Neutrophil (primary cell): ENCODE measurements around the gene CEP250.
"Not testable (repeated sequence)": the region's sequence is repeated elsewhere in the genome, so short reads cannot be mapped to it uniquely, and the experiment has no call there.

Experiments
- H3K27ac ChIP-seq: fragments of 200-600 bp; sonication (generic); 2 replicates; pipeline ENCODE4 v1.5.1; 2016; ENCODE audit warnings: mild to moderate bottlenecking, moderate library complexity
- H3K27me3 ChIP-seq: fragments of 200-600 bp; sonication (generic); 2 replicates; pipeline ENCODE4 v1.6.0; 2016; ENCODE audit warnings: mild to moderate bottlenecking
- H3K36me3 ChIP-seq: fragments of 200-600 bp; sonication (generic); 2 replicates; pipeline ENCODE4 v1.5.1; 2017
- H3K4me1 ChIP-seq, 2 experiments: fragments of 200-600 bp in 1 of 2; sonication (generic) in 1 of 2; 1 replicate in 1 of 2; 2 replicates in 1 of 2; pipeline versions ENCODE4 v1.5.1 to v1.6.1; 2013 to 2016; ENCODE audit warnings: low read depth in 1 of 2, low read length in 1 of 2, mild to moderate bottlenecking in 1 of 2, moderate library complexity in 1 of 2; ENCODE audit not compliant: control insufficient read depth in 1 of 2, insufficient read depth in 1 of 2
- H3K4me3 ChIP-seq, 2 experiments: fragments of 200-600 bp in 1 of 2; sonication (generic) in 1 of 2; 1 replicate in 1 of 2; 2 replicates in 1 of 2; pipeline ENCODE4 v1.5.1; 2013 to 2016; ENCODE audit warnings: low read depth in 1 of 2, low read length in 1 of 2, mild to moderate bottlenecking in 1 of 2, moderate library complexity in 1 of 2
- H3K9me3 ChIP-seq: fragments of 200-600 bp; sonication (generic); 2 replicates; pipeline ENCODE4 v1.5.1; 2016
- TF ChIP-seq, protein P1 (sequence below): fragments of 200-600 bp; sonication (generic); IDR thresholded peaks from 2 replicates; pipeline ENCODE4 v1.5.1; 2016; ENCODE audit warnings: antibody characterized with exemption

The CEP250 gene

DNA sequence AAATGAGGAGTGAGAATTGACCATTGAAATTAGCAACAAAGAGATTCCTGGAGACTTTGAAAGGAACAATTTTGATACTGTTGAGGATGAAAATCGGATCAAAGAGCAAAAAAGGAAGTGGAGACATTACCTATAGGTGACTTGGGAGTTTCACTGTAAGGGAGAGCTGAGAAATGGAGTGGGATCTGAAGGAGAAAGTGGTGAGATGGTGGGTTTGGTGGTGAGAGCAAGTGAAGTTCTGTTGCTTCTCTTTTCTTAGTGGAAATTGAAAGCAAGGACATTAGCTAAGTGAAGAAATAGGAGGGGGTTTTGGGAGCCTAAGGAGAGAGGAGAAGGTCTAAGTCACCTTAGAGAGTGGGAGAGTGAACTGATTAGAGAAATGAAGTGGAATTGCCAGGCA, 90.7 kb downstream of the CEP250 start:
- TF ChIP-seq, protein P1, sequence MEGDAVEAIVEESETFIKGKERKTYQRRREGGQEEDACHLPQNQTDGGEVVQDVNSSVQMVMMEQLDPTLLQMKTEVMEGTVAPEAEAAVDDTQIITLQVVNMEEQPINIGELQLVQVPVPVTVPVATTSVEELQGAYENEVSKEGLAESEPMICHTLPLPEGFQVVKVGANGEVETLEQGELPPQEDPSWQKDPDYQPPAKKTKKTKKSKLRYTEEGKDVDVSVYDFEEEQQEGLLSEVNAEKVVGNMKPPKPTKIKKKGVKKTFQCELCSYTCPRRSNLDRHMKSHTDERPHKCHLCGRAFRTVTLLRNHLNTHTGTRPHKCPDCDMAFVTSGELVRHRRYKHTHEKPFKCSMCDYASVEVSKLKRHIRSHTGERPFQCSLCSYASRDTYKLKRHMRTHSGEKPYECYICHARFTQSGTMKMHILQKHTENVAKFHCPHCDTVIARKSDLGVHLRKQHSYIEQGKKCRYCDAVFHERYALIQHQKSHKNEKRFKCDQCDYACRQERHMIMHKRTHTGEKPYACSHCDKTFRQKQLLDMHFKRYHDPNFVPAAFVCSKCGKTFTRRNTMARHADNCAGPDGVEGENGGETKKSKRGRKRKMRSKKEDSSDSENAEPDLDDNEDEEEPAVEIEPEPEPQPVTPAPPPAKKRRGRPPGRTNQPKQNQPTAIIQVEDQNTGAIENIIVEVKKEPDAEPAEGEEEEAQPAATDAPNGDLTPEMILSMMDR, result no peak
- H3K4me1 ChIP-seq, result peaks cover 6 to 11% of the 10 kb centered on the region in 2 experiments
- peaks cover 37% of the 10 kb centered on the region for H3K36me3 ChIP-seq
- no peaks in the 10 kb centered on the region for H3K9me3 ChIP-seq
- H3K27me3 ChIP-seq, result no peaks in the 10 kb centered on the region
- no peak overlapping the region for H3K27ac ChIP-seq
- no peak overlapping the region for H3K4me3 ChIP-seq

DNA sequence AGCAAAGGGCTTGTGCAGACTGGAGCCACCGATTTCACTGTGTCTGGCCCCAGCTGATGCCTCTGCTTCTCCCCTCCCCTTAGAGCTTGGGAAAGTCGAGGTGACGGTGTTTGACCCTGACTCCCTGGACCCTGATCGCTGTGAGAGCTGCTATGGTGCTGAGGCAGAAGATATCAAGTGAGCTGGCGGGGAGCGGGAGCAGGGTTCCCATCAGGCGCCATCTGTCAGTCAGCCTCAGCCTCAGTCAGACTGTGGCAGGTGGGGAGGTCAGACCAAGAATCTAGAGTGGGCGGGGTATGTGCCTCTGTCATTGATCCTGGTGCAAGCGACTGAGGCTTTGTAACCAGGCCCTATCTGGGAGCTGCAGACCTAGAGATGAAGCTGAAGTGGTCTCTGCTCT, 91.9 kb downstream of the CEP250 start:
- TF ChIP-seq, protein P1, result no peak
- peaks cover 49% of the 10 kb centered on the region for H3K36me3 ChIP-seq
- no peaks in the 10 kb centered on the region for H3K9me3 ChIP-seq
- no peak overlapping the region for H3K4me3 ChIP-seq
- no peak overlapping the region for H3K27ac ChIP-seq
- no peaks in the 10 kb centered on the region for H3K27me3 ChIP-seq
- H3K4me1 ChIP-seq, result peaks cover 0 to 4% of the 10 kb centered on the region in 2 experiments

DNA sequence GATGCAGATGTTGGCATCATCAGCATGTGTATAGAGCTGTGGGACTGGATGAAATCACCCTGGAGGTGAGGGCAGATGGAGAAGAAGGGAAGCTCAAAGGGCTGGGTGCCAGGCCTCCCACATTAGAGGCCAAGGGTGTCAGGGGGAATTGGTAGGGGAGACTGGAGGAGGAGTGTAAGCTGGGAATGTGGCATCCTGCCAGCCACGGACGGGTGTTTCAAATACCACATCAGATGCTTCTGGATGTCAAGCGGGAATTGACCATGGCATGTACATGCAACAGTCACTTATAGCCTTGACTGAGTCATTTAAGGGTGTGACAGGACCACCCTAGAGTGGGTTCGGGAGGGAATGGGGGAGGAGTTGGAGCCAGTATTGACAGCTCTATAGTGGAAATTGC, 96.1 kb downstream of the CEP250 start:
- TF ChIP-seq, protein P1, result no peak
- H3K9me3 ChIP-seq, result no peaks in the 10 kb centered on the region
- no peaks in the 10 kb centered on the region for H3K4me1 ChIP-seq
- no peak overlapping the region for H3K27ac ChIP-seq
- H3K27me3 ChIP-seq, result no peaks in the 10 kb centered on the region
- no peak overlapping the region for H3K4me3 ChIP-seq
- H3K36me3 ChIP-seq, result peaks cover 85% of the 10 kb centered on the region

- no peak overlapping the region for H3K27ac ChIP-seq
- no peaks in the 10 kb centered on the region for H3K27me3 ChIP-seq
- H3K9me3 ChIP-seq, result no peaks in the 10 kb centered on the region
- TF ChIP-seq, protein P1, result no peak
- peaks cover 91% of the 10 kb centered on the region for H3K36me3 ChIP-seq
- H3K4me1 ChIP-seq, result no peaks in the 10 kb centered on the region
- H3K4me3 ChIP-seq, result no peak overlapping the region
These were observed 97.5 kb downstream of the CEP250 start for GRCh38 chr20:35552914-35553313.

- not testable (repeated sequence) for H3K9me3 ChIP-seq, H3K27ac ChIP-seq, H3K4me3 ChIP-seq, H3K4me1 ChIP-seq, H3K27me3 ChIP-seq
- peaks cover 88% of the 10 kb centered on the region for H3K36me3 ChIP-seq
These were observed 100.1 kb downstream of the CEP250 start for GRCh38 chr20:35555461-35555860.

DNA sequence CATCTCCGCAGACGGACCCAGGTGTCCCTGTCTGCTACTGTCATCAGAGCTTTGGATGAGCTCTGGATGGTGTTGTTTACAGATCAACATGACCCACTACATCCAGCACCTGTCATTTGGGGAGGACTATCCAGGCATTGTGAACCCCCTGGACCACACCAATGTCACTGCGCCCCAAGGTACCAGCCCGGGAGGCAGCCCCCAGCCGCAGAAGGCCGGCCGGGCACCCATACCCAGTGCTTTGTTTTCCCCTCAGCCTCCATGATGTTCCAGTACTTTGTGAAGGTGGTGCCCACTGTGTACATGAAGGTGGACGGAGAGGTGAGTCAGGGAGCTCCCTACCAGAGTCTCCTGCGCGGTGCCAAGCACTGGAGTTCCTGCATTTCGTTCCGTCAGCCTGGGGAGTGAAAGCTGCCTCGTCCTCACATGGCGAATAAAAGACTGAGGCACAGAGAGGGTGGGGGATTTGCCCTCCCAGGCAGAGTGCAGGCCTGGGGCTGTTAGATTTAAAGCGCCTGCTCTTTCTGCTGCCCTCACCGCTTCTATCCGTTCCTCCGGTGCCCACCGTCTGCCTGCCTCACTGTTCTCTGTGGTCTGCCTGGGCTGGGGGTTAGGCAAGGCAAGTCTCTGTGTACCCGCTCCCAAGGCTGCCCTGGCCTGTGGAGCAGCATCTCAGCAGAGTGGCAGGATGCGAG, 100.7 kb downstream of the CEP250 start:
- TF ChIP-seq, protein P1, result no peak
- no peaks in the 10 kb centered on the region for H3K27me3 ChIP-seq
- no peak overlapping the region for H3K4me3 ChIP-seq
- no peaks in the 10 kb centered on the region for H3K4me1 ChIP-seq
- H3K36me3 ChIP-seq, result peaks cover 86% of the 10 kb centered on the region
- no peak overlapping the region for H3K27ac ChIP-seq
- H3K9me3 ChIP-seq, result no peaks in the 10 kb centered on the region
